Ovary (tissue), 3 donors: ENCODE data around the gene PGBD2.

ENCODE experiments used
- CTCF ChIP-seq, 3 donors: fragments of 450-650 bp in 2 of 3; fragments of 200-600 bp in 1 of 3; IDR thresholded peaks; one replicate each; pipeline versions ENCODE4 v1.5.1 to v1.8.0; 2016 to 2022; ENCODE audit warnings: antibody characterized with exemption in 3 of 3, mild to moderate bottlenecking in 1 of 3
- EP300 ChIP-seq: sonication (generic); formaldehyde crosslinking; IDR thresholded peaks from one replicate; pipeline ENCODE4 v1.6.1; 2017; ENCODE audit warnings: antibody characterized with exemption
- POLR2A ChIP-seq: fragments of 450-650 bp; IDR thresholded peaks from one replicate; pipeline ENCODE4 v1.6.1; 2017; ENCODE audit warnings: antibody characterized with exemption, mild to moderate bottlenecking, moderate library complexity
- donor health status: DM: no; HTN: no; CAD: no.

- TF ChIP-seq EP300 (no peak), CTCF (IDR thresholded peaks at IDR 0.05) (no peak), POLR2A (no peak)
These were observed 12.1 kb downstream of the PGBD2 start for GRCh38 chr1:248918131-248918530.
